ENCODE results near the gene APPL2.

DNA sequence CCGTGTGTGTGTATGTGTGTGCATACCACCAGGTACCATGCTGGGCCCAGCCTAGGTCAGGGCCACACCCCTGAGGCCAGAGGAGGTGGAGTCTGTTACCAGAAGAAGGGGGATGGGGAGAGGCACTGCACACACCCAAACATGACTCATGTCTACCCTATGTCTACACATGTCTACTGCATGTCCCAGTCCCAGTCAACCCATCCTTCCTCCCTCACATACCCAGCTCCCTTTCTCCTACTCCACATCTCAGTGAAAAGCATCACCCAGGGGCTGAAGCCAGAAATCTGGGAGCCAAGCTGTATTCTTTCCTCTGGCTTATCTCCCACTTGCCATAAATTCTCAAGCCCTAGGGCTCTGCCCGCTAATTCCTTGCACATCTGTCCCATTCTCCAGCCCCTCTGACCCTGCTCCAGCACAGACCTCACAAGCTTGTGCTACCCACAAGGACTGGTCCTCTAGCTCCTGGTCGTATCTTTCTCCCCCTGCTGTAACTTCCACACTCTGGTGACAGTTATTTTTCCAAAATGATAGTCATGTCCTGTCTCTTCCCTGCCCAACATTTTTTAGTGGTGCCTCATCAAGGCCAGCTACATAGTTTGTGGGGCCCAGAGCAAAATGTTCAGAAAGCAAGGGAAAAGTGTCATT lies 18.0 kb upstream of the APPL2 start:
- TF ChIP-seq CTCF (conservative IDR thresholded peaks at IDR 0.05; ENCODE audit: low read depth, low read length), result no peak
- TF ChIP-seq EZH2 (IDR thresholded peaks at IDR 0.05; ENCODE audit: borderline replicate concordance, low read depth, low read length, poor library complexity, severe bottlenecking), result no peak

All from A673 (cell line).